Keratinocyte (primary cell): Measurements from ENCODE around the gene DLG2. TPM values are rescaled to one million over a fixed set of nuclear protein-coding genes. Genes with fewer than 3 reads are reported as not detected.

Source experiments
- DNase-seq: peaks from one replicate; pipeline ENCODE4 v3.0.0-alpha.2; 2011; ENCODE audit warnings: low read depth, missing footprints, low spot score
- FAIRE-seq: peaks from 2 replicates; lab custom pipeline; 2011; peaks lifted over from hg19 to GRCh38; lab: Jason Lieb, UNC
- H2AFZ ChIP-seq: 2 replicates; pipeline ENCODE4 v1.6.0; 2012; ENCODE audit warnings: low read length, control low read depth, inconsistent platforms; ENCODE audit not compliant: control insufficient read depth
- H3K27ac ChIP-seq: 2 replicates; pipeline ENCODE4 v1.5.1; 2011; ENCODE audit warnings: low read length; ENCODE audit not compliant: control insufficient read depth, insufficient read depth
- H3K27me3 ChIP-seq: 3 replicates; pipeline ENCODE4 v1.6.0; 2011; ENCODE audit warnings: low read length; ENCODE audit not compliant: control insufficient read depth, insufficient read depth; ENCODE audit errors: extremely low read depth
- H3K36me3 ChIP-seq, 2 experiments: 2 replicates in 1 of 2; 3 replicates in 1 of 2; pipeline ENCODE4 v1.5.1; 2011; ENCODE audit warnings: low read length in 2 of 2, mild to moderate bottlenecking in 1 of 2; ENCODE audit not compliant: control insufficient read depth in 2 of 2, insufficient read depth in 2 of 2; ENCODE audit errors: extremely low read depth in 1 of 2
- H3K4me1 ChIP-seq: 3 replicates; pipeline ENCODE4 v1.5.1; 2011; ENCODE audit warnings: low read length; ENCODE audit not compliant: control insufficient read depth, insufficient read depth; ENCODE audit errors: extremely low read depth
- H3K4me2 ChIP-seq: 3 replicates; pipeline ENCODE4 v1.6.0; 2011; ENCODE audit warnings: low read depth, low read length; ENCODE audit not compliant: control insufficient read depth, insufficient read depth; ENCODE audit errors: extremely low read depth
- H3K4me3 ChIP-seq, 3 experiments: fragments of 200-600 bp in 1 of 3; sonication (generic) in 1 of 3; 2 replicates in 2 of 3; 3 replicates in 1 of 3; pipeline ENCODE4 v1.5.1; 2011 to 2016; ENCODE audit warnings: low read length in 3 of 3, mild to moderate bottlenecking in 3 of 3, control low read depth in 2 of 3, inconsistent platforms in 1 of 3, low read depth in 1 of 3, mixed read lengths in 1 of 3, mixed run types in 1 of 3, moderate library complexity in 1 of 3; ENCODE audit not compliant: control insufficient read depth in 2 of 3, insufficient read depth in 2 of 3; ENCODE audit errors: extremely low read depth in 1 of 3
- H3K79me2 ChIP-seq: 2 replicates; pipeline ENCODE4 v1.6.0; 2012; ENCODE audit warnings: low read length; ENCODE audit not compliant: control insufficient read depth, insufficient read depth
- H3K9ac ChIP-seq: 3 replicates; pipeline ENCODE4 v1.6.0; 2011; ENCODE audit warnings: low read length; ENCODE audit not compliant: control insufficient read depth, insufficient read depth; ENCODE audit errors: extremely low read depth
- H3K9me1 ChIP-seq: 3 replicates; pipeline ENCODE4 v1.6.0; 2011; ENCODE audit warnings: low read length; ENCODE audit not compliant: control insufficient read depth, insufficient read depth; ENCODE audit errors: extremely low read depth
- H3K9me3 ChIP-seq: 2 replicates; pipeline ENCODE4 v1.5.1; 2012; ENCODE audit warnings: low read depth, low read length; ENCODE audit not compliant: control insufficient read depth
- H4K20me1 ChIP-seq: 3 replicates; pipeline ENCODE4 v1.6.0; 2011; ENCODE audit warnings: low read length; ENCODE audit not compliant: control insufficient read depth, insufficient read depth; ENCODE audit errors: extremely low read depth
- CTCF ChIP-seq, 3 experiments: IDR thresholded peaks in 1 of 3; conservative IDR thresholded peaks in 1 of 3; optimal IDR thresholded peaks in 1 of 3; 2 replicates in 2 of 3; 3 replicates in 1 of 3; pipeline versions ENCODE3 to v1.5.1; 2011; ENCODE audit warnings: low read length in 3 of 3, mild to moderate bottlenecking in 3 of 3, moderate library complexity in 2 of 3, control low read depth in 1 of 3, inconsistent platforms in 1 of 3; ENCODE audit not compliant: insufficient read depth in 2 of 3; ENCODE audit errors: extremely low read depth in 1 of 3
- EZH2 ChIP-seq: IDR thresholded peaks from one replicate; pipeline ENCODE4 v1.6.1; 2012; ENCODE audit warnings: inconsistent platforms, mild to moderate bottlenecking, low read length, moderate library complexity
- dilution Hi-C: fragments of 300-500 bp; cut with MboI; formaldehyde crosslinking; loops from one replicate; pipeline ENCODE4 v1.7.0; 2020; ENCODE audit warnings: low sequenced_read_pairs; ENCODE audit not compliant: extremely low pct_ligation_motif_present
- polyA plus RNA-seq, 5 experiments: library from polyadenylated mRNA; depleted of rRNA in 3 of 5; stranded (reverse) in 3 of 5; stranded (forward) in 1 of 5; unstranded in 1 of 5; fragments of >200 nt; gene quantifications; 1 replicate in 1 of 5; 2 replicates in 3 of 5; 3 replicates in 1 of 5; pipeline versions ENCODE4 v1.2.1 to v1.2.3, GENCODE V29; 2011 to 2012; ENCODE audit warnings: missing spikeins in 2 of 5, low read depth in 1 of 5, low replicate concordance in 1 of 5

Gene DLG2
- polyA plus RNA-seq, 1 donor (not counting 4 experiments of a cell fraction or from before 2014, with no cell fraction given) = 0.55 TPM

GRCh38 chr11:85663753-85664614 is 36.8 kb upstream of the DLG2 start:
- no peak for FAIRE-seq
- TF ChIP-seq CTCF (optimal IDR thresholded peaks at IDR 0.05 in 1 of 3, IDR thresholded peaks at IDR 0.05 in 1 of 3, conservative IDR thresholded peaks at IDR 0.05 in 1 of 3; ENCODE audit: extremely low read depth in 1 of 3, insufficient read depth in 2 of 3, low read length in 3 of 3) (peak in 2 of 3 experiments; percentile 43 to 46), EZH2 (no peak)

GRCh38 chr11:85663080-85663752 is 36.1 kb upstream of the DLG2 start:
- dilution Hi-C loops = no loop called here
- Histone ChIP-seq H2AFZ (no peak overlapping the region), H3K4me3 (peak overlapping the region; percentile 80 to 95 (median 86)), H3K9me3 (no peaks in the 10 kb centered on the region), H4K20me1 (peaks cover 20% of the 10 kb centered on the region), H3K27ac (peak overlapping the region; percentile 95), H3K9me1 (no peaks in the 10 kb centered on the region), H3K27me3 (no peaks in the 10 kb centered on the region), H3K36me3 (peaks cover 0 to 7% of the 10 kb centered on the region in 2 experiments), H3K79me2 (peaks cover 65% of the 10 kb centered on the region), H3K4me2 (peak overlapping the region; percentile 95), H3K9ac (peak overlapping the region; percentile 96), H3K4me1 (peaks cover 23% of the 10 kb centered on the region)
- no peak for FAIRE-seq
- no peak for DNase-seq
- TF ChIP-seq CTCF (optimal IDR thresholded peaks at IDR 0.05 in 1 of 3, IDR thresholded peaks at IDR 0.05 in 1 of 3, conservative IDR thresholded peaks at IDR 0.05 in 1 of 3; ENCODE audit: extremely low read depth in 1 of 3, insufficient read depth in 2 of 3, low read length in 3 of 3) (no peak), EZH2 (no peak)

More at GRCh38 chr11:85663753-85664614, 36.8 kb upstream of the DLG2 start:
- H4K20me1 ChIP-seq = peaks cover 20% of the 10 kb centered on the region
- H3K79me2 ChIP-seq = peaks cover 58% of the 10 kb centered on the region
- H3K27ac ChIP-seq = peak overlapping the region; percentile 95
- H3K9me1 ChIP-seq = no peaks in the 10 kb centered on the region
- H3K4me3 ChIP-seq = peak overlapping the region; percentile 80 to 95 (median 86)
- H3K9me3 ChIP-seq = no peaks in the 10 kb centered on the region
- H3K36me3 ChIP-seq = no peaks in the 10 kb centered on the region
- peak overlapping the region; percentile 95 for H3K4me2 ChIP-seq
- peak overlapping the region; percentile 75 for H2AFZ ChIP-seq
- H3K9ac ChIP-seq = peak overlapping the region; percentile 96
- no peak for DNase-seq
- peaks cover 23% of the 10 kb centered on the region for H3K4me1 ChIP-seq
- dilution Hi-C loops = no loop called here
- no peaks in the 10 kb centered on the region for H3K27me3 ChIP-seq
